HG02973 (cell line): ENCODE data around the gene MRGPRD.
"Not testable (repeated sequence)": the region's sequence is repeated elsewhere in the genome, so short reads cannot be mapped to it uniquely, and the experiment has no call there.

Source experiments
- ATAC-seq: cut with Tn5 transposase; IDR thresholded peaks from one replicate; pipeline ENCODE4 v1.9.1; 2021; ENCODE audit warnings: moderate library complexity; ENCODE audit not compliant: unreplicated experiment

MRGPRD gene

DNA sequence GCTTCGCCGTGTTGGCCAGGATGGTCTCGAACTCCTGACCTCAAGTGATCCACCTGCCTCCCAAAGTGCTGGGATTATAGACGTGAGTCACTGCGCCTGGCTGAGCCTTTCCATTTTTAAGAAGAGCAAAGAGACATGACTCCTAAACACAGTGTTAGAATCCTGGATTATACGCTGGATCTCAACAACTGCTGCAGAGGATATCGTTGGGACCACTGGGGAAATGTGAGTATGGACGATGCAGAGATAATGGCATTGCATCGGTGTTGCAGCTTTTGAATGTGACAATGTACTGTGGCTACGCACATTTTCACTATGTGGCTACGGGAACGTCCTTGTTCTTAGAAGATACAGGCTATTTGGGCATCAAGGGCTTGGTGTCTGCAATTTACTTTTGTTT lies 26.0 kb upstream of the MRGPRD start:
- ATAC-seq, result no peak

DNA sequence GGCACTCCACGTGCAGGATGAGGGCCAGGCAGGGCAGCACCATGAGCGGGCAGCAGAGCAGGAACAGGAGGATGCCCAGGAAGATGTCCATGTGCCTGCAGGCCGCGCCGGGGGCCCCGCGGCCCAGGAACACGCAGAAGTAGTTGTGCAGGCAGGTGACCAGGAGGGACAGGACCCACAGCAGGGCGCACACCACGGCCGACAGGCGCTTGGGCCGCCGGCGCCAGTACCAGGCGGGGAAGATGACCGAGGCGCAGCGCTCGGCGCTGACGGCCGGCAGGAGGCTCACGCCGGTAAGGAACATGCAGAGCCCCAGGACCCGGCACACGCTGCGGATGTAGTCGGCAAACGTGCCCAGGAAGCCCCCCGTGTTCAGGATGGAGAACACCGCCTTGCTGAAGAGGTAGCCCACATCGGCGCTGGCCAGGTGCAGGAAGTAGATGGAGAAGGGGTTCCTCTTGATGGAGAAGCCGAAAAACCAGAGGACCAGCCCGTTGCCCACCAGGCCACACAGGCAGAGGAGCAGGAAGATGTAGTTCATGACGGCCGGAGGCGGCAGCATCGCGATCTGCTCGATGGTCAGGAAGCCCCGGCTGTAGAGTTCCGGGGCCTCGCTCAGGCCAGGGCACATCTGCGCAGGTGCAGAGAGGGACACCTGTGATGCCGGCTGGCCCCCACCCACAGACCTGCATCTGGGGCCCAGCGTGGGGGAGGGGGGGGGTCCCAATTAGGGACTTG lies 25.0 kb upstream of the MRGPRD start:
- no peak for ATAC-seq

DNA sequence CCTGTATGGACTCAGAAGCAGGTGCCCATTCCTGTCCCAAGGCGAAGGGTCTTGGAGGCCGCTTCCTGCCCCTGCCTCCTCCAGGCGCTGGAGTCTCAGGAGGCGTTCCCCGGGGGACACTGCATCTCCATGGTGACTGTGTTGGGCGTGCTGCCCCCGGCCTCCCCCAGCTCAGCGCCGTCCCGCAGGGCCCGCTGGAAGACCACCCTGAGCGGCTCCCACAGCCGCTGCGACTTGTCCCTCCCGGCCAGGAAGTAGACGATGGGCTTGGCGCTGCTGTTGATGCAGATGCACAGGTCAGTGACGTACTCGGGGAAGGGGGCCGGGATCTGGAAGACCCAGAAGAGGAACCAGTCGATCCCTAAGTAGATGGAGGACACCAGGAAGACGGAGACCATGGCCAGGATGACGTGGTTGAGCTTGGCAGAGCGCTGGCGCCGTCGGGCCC lies 24.4 kb upstream of the MRGPRD start:
- ATAC-seq, result no peak

DNA sequence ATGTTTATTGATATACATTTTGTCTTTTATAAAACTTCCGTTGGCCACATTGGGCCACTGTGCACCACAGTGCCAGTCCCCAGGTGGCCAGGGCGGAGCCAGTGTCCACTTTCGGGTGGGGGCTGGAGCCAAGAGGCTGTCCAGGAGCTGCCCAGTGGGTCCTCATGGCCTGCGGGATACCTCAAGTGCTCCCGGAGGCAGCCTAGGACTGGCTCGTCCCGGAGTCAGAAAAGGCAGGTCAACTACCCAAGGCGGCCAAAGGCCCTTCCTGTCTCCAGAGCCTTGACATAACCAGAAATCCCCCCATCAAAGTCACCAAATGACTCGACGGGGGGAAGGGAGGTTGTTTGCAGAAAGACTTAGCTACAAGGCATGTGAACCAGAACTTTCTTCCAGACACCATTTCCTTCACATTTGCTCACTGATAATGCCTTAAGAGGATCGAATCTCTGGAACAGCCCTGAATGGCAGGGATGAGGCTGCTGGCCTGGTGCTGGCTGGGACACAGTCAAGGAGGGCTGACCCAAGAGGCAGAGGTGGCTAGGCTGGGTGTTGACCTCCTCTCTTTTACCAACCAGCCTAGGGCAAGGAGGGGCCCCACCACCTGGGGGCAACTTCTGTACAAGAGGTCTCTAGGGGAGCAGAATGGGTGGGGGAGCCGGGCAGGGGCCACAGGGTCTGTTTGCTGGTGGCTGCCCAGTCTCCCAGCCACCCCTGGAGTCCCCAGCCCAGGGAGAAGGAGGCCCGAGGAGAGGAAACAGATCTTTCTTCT lies 23.8 kb upstream of the MRGPRD start:
- ATAC-seq, result no peak

DNA sequence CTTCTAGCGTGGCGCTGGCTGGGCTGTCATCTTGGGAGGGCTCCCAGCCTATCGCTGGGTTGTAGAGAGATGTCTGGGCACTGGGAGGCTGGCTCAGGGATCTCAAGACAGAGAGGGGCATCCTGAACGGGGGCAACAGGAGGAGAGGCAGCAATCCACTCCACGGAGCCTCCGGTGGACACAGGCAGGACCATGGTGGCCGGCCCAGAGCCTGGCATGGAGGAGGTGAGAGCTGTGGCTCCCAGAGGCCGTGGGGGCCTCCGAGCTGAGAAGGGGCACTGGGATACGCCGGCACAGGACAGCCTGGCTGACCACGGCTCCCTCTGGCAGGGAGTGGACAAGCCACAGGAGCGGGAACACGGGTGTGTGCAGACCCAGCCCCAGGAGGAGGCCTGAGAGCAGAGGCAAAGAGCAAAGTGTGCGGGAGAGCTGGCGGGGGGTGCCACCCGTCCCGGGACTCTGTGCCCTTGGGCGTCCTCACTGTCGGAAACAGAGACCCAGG lies 23.1 kb upstream of the MRGPRD start:
- no peak for ATAC-seq

DNA sequence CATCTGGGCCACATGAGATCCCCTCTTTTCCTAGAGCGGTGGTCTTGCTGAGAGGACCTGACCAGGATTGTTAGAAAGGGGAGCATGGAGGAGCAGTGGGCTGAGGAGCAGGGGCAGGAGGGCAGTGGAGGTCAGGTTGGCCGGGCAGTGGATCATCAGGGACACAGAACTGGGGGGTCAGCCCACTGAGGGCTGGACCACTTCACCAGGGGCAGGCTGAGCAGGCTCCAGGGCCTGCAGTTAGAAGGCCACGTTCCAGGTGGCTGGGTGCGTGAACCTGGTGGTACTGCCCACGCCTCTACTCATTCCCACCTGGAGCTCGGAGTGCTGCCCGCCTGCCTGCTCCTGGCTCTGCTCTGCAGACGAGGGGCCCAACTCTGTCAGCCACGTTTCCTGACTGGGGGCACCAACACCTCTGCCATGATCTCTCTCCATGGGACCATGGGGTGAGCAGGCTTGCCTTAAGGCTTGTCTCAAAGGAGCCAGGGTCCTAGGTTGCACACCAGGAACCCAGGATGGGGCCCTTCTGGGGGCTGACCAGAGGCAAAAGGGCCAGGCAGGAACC lies 22.6 kb upstream of the MRGPRD start:
- ATAC-seq, result no peak

DNA sequence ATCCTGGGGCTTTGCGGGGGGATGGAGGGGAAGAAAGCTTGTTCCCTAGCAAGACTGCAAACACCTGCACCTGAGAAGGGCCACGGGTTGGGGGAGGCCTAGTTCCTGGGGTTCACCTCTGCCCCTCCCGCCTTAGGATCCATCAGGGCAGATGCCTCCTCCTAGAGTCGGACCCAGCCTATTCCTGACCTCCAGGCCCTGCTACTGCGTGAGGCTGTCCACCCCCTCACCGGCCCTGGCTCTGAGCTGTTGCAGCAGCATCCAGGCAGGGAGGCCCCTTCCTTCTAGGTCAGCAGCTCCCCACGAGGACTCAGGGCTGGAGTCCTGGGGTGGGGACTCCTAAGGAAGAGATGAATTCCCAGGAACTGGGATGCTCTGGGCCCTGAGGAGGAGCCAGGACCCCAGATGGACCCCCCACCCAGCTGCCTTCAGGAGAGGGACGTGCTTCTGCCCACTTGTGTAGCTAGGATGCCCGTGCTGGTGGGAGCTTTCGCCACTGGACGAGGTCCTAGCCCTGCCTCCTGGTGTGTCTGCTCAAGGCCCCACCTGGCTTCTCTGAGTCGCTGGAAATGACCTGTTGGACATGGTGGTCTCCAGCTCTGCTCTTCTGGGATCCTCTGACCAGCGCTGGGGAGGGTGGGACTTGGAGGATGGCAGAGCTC lies 21.9 kb upstream of the MRGPRD start:
- no peak for ATAC-seq

DNA sequence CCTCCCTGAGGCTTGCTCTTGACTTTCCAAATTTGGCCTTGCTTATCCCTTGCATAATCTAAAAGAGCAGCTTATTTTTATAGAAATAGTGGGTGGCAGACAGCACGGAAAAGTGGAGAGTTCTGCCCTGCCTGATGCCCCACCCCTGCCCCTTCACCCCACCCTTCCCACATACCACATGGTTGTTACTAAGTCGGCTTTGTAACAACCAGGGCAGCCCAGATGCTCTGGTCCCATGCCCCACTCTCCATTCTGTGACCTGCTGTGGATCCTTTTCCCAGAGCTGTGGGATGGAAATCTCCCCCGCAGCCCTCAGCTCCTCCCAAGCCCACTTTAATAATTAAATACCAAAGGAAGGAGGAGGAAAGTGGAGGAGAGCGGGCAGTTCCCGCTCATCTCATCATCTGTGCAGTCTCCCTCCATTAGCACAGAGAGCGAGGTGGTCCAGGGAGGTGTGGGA lies 21.4 kb upstream of the MRGPRD start:
- ATAC-seq, result no peak

DNA sequence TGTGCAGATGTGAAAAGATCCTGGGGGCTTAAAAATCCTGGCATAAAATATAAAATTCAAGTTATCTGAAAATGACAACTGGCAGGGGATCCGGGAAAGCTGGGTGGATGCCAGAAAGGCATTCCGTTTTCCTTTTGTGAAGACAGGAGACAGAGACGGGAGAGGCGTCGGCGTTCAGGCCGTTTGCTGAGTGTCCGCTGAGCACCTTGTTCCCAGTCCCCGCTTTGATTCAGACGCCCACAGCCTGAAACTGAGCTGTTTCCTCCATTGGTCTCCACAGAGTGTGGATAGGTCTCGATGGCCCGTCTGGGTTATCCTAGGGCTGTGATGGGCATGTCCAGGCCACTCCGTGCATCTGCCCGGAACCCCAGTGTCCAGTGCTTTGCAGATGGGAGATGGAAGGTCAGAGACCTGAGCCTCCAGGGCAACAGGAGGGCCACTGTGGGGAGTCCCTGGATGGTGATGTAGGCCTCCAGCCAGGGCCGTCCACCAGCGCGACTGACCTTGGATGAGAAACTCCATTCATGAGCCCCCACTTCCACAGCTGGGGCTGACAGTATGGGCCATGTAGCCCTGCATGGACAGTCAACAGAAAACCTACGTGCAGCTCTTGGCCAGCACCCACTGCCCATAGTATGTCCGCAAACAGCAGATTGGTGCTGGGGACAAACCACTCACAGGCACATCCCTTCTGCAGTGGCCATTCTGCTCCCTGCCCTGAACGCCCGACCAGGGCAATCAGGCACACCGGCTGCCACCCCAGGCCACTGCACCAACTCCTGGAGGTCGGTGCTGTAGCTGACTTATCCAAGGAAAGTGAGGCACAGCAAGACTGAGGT lies 20.7 kb upstream of the MRGPRD start:
- no peak for ATAC-seq

DNA sequence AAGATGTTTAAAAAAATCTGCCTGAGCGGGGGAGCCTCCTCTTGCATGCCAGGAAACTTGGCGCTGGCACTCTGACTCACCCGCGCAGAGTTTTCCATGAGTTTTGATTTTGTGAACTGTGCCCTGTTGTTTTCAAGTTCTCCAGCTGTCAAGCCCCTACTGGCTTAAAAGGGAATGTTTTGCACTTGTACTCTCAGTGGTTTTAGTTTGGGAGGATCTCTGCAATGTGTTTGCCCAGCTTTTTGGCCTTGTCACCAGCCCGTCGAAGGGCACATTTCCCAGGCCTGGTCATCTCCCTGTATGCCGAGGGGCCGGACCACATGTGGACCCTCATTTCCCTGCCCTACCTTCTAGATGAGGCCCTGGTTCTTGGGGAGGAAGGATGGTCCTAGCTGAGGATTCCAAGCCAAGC lies 20.1 kb upstream of the MRGPRD start:
- no peak for ATAC-seq

DNA sequence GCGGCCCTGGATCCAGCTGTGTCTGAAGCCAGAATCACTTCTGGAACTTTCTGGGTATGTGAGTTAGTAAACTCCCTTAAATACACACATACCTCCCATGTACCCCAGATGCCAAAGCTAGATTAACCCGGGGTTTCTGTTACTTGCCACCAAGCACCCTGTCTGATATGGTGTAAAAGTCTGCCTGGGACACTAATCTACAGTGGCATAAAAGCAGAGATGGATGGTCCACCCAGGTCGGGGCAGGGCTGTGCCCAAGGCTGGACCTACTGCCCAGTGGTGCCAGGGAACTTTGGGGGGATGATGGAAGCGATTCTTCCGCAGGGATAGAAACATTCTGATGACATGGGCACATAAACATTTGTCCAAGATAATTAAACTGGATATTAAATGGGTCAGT lies 19.6 kb upstream of the MRGPRD start:
- no peak for ATAC-seq

DNA sequence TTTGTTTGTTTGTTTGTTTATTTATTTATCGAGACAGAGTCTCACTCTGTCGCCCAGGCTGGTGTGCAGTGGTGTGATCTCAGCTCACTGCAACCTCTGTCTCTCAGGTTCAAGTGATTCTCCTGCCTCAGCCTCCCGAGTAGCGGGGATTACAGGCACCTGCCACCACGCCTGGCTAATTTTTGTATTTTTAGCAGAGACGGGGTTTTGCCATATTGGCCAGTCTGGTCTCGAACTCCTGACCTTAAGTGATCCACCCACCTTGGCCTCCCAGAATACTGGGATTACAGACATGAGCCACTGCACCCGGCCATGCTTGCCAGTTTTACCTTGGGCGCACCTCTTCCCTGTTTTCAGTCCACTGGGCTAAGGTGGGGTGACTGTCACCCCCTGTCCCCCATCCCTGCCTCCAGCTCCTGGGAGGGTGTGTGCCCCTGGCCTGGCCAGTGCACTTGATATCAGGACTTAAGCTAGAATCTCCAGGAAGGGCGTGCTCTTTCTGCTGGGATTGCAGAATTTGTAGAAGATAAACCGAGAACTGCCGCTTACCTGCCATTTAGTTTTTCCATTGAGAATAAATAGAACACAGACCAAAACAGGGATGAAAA lies 19.1 kb upstream of the MRGPRD start:
- not testable (repeated sequence) for ATAC-seq

DNA sequence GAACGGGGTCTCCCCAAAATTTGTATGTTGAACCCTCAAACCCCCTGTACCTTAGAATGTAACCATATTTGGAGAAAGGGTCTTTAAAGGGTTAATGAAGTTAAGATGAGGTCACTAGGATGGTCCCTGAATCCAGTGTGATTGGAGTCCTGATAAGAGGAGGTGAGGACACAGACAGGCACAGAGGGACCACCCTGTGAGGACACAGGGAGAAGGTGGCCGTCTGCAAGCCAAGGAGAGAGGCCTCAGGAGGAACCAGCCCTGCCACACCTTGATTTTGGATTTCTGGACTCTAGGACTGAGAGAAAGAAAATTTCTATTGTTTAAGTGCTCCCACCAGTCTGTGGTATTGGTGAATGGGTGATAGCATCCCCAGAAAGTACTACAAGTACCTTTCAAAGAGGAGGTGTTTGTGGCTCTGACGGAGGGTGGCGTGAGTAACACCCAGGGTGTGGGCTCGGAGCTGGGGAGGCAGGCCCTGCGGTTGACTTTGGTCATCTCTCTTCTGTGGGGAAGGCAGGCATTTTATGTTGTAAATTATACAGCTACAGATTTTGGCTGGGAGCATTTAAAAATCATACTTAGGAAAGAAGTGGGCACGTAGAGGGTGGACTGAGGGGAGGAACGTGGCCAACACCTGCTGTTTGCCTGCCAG lies 18.4 kb upstream of the MRGPRD start:
- ATAC-seq, result no peak

DNA sequence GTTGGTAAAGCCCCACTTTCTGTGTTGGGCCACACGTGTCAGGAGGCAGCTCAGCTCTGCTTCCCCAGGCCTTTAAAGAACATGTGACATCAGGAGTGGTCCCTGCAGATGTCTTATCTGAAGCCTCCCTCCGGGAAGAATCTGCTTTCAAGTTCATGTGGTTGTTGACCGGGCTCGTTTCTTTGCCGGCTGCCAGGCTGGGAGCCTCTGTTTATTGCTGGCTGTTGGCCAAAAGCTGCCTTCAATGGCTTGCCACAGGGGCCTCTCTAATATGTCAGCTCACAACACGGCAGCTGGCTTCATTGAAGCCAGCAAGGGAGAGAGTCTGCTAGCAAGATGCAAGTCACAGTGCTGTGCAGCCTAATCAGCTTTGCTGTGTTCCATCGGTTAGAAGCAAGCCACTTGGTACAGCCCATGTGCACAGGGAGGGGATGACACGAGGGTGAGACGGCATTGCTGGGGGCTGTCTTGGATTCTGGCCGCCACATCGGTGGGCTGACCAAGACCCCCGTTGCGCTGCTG lies 17.7 kb upstream of the MRGPRD start:
- ATAC-seq, result no peak

DNA sequence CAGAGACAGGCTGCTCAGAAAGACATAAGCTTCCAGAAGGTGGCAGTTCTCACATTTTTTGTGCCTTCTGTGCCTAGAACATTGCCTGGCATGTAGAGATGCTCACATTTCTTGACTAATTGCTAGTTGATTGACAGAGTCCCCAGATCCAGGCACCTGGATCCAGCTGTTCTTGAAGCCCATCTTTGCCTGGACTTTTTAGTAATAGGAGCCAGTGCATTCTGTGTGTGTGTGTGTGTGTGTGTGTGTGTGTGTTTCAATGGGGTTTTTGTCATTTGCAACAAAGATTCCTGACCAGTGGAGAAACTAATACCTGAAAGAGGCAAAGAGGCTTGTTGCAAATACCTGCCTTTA lies 17.2 kb upstream of the MRGPRD start:
- no peak for ATAC-seq

DNA sequence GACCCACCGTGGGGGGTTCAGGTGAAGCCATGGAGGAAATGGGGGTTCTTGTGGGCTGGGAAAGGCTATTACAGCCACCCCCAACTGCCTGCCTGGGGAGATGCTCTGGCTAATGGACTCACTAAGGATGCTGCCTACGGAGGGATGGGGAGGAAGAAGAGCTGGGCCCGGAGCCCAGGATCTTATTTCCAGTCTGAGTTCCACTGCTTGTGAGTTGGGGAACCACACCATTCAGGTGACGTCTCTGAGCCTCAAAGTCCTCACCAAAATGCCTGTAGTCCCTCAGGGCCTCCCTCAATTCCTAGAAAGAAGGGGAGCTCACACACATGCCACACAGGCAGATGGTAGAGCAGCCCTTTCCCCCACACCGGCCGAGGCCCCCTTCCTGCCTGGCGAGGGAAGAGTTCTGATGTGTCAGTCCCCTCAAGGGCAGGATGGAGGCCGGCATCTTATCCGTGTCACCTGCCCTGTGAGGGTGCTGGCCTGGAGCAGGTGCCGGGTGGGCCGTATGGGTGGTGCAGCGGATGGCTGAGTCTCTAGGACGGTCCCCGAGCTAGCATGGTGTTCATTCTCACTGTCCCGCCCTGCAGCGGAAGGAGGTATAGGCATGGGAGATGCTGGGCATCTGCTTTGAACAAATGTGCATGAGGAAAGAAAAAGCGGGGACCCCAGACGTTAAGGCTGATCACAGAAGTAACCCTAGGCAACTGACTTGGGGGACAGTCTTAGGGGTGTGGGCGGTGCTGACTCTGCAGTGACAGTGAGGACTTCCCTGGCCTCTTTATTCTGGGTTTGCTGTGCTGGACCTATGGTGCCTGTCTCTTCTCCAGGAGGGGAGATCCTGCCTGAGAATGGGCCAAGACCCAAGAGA lies 16.6 kb upstream of the MRGPRD start:
- no peak for ATAC-seq

DNA sequence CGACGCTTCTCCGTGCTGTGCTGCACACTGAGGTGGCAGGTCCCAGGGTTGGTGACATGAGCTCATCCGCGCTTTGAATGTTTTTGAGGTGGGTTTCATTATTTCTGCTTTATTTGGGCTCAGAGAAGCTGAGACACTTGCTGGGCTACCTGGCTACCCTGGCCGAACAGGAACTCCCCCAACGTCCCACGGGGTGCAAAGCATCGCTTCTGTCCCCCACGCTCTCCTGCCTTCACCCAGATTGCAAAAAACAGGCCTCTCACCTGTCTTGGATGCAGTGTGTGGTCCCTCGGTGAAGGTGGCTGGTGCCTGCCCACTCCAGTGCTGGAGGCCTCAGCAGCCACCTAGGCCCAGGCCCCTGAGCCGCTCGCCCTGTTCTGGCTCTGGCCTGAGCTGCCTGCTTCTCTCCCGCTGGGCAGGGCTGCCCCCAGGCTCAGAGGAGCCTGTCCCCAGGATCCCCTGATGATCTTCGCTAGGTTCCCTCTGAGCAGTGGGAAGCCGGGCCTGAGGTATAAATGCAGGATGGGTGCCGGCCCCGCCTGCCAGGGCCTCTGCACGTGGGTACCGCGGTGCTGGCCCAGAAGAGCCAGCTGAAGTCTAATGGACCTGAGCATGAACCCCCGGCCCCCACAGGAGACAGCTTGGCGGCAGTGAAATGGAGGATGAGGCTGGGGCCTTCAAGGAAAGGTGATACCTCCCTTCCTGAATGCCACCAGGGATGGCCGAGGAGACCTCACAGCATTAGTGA lies 15.8 kb upstream of the MRGPRD start:
- no peak for ATAC-seq

DNA sequence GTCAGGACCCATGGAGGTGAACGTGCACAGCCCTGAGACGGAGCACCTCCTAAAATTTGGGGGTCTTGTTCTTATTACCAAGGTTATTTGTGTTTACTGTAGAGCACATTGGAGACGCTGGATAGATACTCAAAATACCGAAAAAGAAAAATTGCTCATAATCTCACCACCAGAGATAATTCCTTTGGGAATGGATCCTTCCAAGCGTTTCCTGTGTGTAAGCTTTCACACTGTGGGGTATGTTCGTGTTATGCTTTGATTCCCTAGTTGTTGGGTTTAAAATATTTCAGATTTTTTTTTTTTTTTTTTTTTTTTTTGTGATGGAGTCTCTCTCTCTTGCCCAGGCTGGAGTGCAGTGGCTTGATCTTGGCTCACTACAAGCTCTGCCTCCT lies 14.1 kb upstream of the MRGPRD start:
- ATAC-seq, result no peak
